ENCODE data around the gene CKAP2.
A peak's percentile ranks its signal among the peaks of the same experiment; 100 is the strongest.
"Not testable (repeated sequence)": the region's sequence is repeated elsewhere in the genome, so short reads cannot be mapped to it uniquely, and the experiment has no call there.

Gene CKAP2

GRCh38 chr13:52454459-52454819 is 839 bp upstream of the CKAP2 start:
- DNase-seq = peak; percentile 71 to 90 (median 82)

DNA sequence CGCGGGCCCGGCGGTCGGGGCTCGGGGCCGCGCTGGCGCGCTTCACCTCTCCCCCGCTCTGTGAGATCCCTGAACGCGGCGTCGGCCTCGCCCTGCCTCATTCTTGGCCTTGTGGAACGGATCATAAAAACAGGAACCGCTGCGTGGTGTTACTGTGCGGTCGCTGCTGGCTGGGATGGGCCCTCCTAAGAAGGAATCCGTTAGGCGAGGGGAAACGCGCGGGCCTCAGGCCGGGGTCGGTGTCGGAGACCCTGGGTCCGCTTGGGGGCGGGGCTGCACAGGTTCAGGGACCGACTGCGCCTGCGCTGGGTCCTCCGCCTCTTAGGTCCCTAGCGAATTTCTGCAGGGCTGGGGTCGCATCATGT is 381 bp downstream of the CKAP2 start:
- DNase-seq = peak; percentile 77 to 97 (median 95)

- DNase-seq = no peak
Observed at GRCh38 chr13:52459668-52460067, 4.4 kb downstream of the CKAP2 start.

- no peak for DNase-seq
Observed at GRCh38 chr13:52461265-52461664, 6.0 kb downstream of the CKAP2 start.

- DNase-seq = no peak
Observed at GRCh38 chr13:52463526-52463925, 8.2 kb downstream of the CKAP2 start.

- DNase-seq = not testable (repeated sequence)
Observed at GRCh38 chr13:52468487-52468886, 13.2 kb downstream of the CKAP2 start.

GRCh38 chr13:52480677-52481428 is 25.6 kb downstream of the CKAP2 start:
- not testable (repeated sequence) for DNase-seq

DNA sequence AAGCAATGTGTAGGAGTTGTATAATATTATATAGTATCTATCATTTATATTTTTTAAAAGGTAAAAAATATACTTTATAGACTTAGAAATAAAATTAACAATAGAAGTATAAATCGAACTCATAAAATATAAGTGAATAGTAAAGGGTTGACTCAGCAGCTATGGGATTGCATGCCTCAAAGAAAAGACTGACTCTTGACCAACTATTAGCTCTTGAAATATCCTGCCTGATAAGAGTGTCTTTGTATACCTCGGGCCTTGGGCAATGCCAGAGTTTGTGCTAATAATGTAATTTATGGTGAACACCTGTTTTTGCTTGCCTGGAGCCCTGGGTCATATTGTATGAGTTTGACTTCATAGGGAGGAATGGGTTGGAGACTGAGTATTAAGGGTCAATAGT is 31.8 kb downstream of the CKAP2 start:
- DNase-seq = not testable (repeated sequence)

- DNase-seq = not testable (repeated sequence)
Observed at GRCh38 chr13:52488763-52489162, 33.5 kb downstream of the CKAP2 start.

- not testable (repeated sequence) for DNase-seq
Observed at GRCh38 chr13:52491015-52491414, 35.7 kb downstream of the CKAP2 start.

GRCh38 chr13:52494241-52494640 is 39.0 kb downstream of the CKAP2 start:
- DNase-seq = not testable (repeated sequence)

DNA sequence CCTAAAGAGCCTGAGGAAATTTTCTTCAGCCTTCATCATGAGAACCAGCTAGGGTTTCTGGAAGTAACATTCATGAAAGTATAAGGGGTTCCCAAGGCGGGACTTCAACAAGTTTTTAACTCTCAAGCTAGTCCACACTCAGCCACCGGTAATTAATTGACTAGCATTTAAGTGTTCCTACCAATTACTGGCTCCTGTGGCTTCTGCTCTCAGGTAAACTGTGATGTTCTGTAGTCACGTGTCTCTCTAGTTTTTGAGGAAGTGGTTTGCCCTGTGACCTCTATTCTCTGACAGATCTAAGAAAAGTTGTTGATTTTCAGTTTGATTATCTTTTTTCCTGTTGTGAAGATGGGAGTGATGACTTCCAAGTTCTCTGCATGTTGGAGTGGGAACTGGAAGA is 42.7 kb downstream of the CKAP2 start:
- DNase-seq = not testable (repeated sequence)

DNA sequence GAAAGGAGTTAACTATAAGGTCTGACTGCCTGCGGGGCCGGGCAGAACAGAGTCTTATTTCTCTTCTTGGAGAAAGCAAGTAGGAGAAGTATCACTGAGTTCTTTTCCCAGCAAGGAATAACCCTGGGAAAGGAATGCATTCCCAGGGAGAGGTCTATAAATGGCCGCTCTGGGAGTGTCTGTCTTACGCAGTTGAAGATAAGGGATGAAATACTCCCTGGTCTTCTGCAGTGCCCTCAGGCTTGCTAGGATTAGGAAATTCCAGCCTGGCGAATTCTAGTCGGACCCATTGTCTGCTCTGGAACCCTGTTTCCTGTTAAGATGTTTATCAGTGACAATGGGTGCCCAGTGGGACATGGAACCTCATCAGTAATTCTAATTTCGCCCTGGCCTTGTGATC is 47.0 kb downstream of the CKAP2 start:
- DNase-seq = not testable (repeated sequence)

DNA sequence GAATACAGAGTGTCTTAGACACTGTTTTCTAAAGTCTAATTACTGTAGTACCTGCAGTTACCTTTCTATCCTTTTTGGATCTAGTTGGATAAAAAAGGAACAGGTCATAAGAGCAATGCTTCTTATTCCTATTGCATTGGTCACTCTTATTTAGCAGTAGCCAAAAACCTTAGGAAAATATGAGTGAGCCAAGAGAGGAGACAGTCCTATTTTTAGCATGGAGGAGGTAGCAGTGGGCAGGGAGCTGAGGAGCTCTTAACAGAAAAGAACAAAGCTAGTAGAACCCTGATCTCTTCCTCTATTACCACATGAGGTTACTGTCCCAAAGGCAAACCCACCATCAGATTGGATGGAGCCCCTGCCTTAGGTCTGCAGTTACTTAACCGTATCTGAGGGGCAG is 50.6 kb downstream of the CKAP2 start:
- DNase-seq = not testable (repeated sequence)

DNA sequence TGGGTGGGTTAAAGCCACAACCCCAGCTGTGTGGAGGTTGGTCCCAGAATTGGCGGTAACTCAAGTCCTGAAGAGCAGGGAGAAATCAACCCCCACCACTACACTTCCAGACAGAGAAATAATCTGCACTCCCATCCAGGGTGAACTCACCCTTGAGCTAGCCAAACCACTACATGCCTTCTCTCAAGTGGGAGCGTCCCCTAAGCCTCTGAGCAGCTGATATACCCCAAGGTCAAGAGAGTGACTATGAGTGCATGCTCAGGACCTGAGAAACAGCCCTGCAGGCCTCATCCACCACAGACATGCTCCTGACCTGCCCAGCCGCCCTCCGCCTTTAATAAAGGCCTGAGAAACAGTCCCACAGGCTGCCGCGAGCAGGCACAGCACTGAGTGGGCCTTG is 54.3 kb downstream of the CKAP2 start:
- DNase-seq = not testable (repeated sequence)

DNA sequence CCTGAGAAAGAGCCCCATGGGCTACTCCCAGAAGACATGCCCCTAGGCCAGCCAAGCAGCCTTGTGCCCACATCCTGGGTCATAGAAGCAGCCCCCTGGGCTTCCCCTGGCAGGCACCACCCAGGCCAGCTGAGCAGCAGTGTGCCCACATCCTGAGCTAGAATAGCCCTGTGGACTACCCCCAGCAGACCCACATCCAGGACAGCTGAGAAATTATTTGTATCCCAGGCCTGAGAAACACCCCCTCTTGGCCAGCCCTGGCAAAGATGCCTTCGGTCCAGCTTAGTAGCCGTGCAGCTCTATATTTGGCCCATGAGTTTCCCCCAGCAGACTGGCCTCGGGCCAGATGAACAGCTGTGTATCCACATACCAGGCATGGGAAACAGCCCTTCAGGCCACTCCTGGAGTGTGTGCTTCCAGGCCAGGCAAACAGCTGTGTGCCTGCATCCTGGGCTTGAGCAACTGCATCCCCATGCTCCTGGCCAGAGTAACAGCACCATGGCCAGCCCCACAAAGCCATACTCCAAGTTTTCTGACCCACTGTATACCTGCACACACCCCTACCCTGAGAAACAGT is 55.0 kb downstream of the CKAP2 start:
- not testable (repeated sequence) for DNase-seq

DNA sequence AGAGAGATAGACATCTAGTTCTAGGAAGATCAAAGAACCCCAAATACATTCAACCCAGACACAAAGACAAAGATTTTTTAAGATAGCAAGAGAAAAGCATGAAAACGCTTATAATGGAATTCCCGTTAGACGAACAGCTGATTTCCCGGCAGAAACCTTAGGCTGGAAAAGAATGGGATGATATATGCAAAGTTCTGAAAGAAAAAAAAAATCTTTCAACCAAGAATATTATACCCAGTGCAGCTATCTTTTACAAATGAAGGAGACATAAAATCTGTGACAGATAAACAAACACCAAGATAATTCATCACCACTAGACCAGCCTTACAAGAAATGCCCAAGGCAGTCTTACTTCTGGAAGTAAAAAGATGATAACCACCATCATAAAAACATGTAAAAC is 56.3 kb downstream of the CKAP2 start:
- not testable (repeated sequence) for DNase-seq

DNA sequence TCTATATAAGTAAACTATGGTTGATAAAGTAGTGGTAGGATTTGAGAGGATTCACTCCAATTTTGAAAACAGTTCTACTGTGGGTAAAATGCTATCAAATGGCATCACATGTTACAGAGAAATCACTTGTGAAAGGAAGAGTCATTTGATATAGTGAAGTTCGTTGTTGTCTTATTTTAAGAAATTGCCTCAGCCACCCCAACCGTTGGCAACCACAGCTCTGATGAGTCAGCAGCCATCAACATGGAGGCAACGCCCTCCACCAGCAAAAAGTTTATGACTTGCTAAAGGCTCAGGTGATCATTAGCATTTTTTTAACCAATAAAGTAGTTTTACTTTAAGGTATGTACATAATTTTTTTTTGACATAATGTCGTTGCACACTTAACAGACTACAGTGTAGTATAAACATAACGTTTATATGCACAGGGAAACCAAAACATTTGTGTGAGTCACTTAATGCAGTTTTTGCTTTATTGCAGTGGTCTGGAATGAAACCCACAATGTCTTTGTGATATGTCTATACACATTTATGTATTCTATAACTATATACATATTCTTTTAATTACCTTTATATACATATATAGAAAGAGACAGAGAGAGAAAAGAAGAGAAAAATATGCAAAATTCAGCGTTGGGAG is 58.8 kb downstream of the CKAP2 start:
- DNase-seq = not testable (repeated sequence)

DNA sequence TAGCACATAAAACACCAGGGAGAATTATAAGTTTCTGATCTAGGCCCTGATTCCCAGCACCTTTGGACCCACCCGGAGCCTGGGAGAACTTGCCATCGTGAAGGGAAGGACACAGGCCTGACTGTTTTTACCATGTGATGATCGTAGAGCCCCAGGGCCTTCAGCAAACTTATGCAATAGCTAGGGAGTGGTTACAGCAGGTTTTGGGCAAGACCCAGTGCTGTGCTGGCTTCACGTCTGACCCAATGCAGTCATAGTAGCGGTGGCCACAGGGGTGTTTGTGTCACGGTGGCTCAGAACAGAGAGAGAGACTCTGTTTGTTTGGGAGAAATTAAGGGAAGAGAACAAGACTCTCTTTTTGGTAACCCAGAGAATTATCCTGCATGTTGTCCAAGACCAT is 68.0 kb downstream of the CKAP2 start:
- not testable (repeated sequence) for DNase-seq
